ENCODE results near the gene KCNJ4.

DNA sequence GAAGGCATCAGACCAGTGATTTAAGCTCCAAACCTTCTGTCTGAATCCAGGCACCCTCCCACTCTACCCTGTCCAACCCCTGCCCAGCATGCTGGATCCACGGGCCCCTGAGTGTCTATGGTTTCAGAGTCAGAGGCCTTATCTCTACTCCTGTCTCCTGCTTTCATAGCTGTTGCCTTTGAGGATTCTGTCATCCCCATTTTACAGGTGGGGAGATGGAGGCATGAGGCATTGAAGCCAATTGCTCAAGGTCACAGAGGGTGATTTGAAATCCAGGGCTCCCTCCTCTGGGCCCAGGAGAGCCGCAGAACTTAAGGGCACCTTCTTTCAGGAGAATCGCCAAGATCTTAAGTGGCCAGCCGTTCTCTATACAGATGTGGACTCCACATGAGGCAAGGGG is 3.1 kb downstream of the KCNJ4 start:
- TF ChIP-seq CTCF (IDR thresholded peaks at IDR 0.05) (no peak), POLR2A (IDR thresholded peaks at IDR 0.05) (no peak)
